AG09319 (cell line): ENCODE results near the gene KLHL30.

Experiments
- DNase-seq: peaks from one replicate; pipeline ENCODE4 v3.0.0-alpha.2; 2010; ENCODE audit warnings: low read depth; ENCODE audit errors: extremely low read depth
- TF ChIP-seq, protein P1 (sequence below): IDR thresholded peaks from 2 replicates; pipeline ENCODE4 v1.5.1; 2011; ENCODE audit warnings: low read depth, mild to moderate bottlenecking, inconsistent platforms, low read length, moderate library complexity

KLHL30 gene

DNA sequence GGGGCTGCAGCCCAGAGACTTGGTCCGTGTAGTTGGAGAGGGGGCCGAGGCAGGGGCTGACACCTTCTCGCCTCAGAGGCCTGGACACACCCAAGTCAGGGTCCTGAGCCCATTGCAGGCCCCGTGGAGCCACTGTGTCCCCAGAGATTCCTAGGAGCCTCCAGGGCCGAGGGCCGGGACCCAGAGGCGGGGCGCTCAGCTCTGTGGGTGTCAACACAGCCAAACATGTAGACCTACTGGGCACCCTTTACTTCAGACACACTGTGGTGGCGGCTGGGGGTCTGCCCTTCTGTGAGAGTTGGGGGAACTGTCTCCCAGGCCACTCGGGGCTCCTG is 38.8 kb upstream of the KLHL30 start:
- no peak for DNase-seq
- TF ChIP-seq, protein P1, sequence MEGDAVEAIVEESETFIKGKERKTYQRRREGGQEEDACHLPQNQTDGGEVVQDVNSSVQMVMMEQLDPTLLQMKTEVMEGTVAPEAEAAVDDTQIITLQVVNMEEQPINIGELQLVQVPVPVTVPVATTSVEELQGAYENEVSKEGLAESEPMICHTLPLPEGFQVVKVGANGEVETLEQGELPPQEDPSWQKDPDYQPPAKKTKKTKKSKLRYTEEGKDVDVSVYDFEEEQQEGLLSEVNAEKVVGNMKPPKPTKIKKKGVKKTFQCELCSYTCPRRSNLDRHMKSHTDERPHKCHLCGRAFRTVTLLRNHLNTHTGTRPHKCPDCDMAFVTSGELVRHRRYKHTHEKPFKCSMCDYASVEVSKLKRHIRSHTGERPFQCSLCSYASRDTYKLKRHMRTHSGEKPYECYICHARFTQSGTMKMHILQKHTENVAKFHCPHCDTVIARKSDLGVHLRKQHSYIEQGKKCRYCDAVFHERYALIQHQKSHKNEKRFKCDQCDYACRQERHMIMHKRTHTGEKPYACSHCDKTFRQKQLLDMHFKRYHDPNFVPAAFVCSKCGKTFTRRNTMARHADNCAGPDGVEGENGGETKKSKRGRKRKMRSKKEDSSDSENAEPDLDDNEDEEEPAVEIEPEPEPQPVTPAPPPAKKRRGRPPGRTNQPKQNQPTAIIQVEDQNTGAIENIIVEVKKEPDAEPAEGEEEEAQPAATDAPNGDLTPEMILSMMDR: no peak

DNA sequence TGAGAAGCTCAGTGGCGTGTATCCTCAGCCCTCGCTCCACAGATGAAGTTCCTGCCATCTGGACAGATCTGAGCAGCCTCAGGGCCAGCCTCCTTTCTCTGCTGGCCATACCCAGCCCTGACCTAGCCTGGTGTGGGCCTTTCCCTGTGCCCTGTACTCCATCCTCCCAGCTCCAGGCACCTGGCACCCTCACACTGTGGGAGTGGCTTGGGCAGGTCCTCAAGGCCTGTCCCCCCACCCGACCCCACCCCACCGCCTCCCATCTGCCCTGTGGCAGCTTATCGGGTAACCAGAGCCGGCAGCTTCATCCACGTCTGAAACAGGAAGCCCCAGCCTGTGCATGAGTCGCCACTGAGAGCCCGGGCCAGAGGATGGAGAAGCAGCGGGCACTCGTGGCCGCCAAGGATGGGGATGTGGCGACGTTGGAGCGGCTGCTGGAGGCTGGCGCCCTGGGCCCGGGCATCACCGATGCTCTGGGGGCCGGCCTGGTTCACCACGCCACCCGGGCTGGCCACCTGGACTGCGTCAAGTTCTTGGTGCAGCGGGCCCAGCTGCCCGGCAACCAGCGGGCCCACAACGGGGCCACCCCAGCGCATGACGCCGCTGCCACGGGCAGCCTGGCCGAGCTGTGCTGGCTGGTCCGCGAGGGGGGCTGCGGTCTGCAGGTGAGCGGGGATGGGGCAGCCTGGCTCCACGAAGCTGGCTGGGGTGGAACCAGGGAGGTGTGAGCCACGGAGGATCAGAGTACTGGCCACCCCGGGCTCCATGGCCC is 38.2 kb upstream of the KLHL30 start, which contains the start of gene ESPNL:
Gene ESPNL (plus strand): TSS at position 292 of the 772 bp plus-strand sequence. CDS start 80 bp downstream, at position 372.
- no peak for DNase-seq

DNA sequence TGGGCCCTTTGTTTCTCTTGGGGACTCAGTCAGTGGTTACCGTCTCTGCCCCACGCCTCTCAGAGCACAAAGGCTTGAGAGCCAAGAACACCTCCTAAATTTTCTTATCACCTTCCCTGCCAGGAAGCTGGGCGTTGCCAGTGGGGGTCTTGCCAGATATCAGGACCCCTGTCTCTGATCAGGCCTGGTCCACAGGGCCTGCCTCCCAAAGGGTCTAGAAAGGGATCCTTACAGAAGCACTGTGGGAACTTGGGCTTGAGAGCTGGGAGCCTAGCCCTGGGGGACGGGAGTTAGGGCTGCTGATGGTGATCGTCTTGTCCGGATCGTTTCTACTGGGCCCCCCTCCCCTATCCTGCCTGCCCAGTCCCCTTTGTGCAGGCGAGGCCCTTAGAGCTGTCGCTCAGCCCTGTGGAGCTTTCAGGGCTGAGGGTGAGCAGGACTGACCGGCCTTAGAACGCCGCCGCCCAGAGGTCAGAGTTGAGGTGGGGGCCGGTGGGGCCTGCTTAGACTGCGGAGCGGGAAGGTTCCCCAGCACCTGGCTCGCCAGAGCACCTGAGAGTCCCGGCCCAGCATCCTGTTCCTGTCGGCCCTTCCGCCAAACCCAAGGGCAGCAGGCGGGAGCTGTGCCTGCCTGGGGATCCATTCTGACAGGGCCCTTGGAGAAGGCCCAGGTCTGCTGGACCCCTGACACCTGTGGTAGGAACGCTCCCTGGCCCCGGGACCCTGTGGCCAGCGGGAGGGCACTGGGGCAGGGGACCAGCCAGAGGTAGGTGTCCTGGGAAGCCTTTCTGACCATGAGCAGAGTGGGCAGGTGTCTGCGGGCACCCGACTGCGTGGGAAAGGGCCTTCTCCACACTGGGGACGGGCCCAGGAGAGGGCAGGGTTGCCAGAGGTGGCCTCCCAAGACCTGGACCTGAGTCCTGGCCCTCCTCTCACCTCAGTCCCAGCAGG is 37.4 kb upstream of the KLHL30 start:
- DNase-seq: no peak
- TF ChIP-seq, protein P1: no peak

More for the DNA sequence above, 38.2 kb upstream of the KLHL30 start, which contains the start of gene ESPNL:
- TF ChIP-seq, protein P1: no peak

DNA sequence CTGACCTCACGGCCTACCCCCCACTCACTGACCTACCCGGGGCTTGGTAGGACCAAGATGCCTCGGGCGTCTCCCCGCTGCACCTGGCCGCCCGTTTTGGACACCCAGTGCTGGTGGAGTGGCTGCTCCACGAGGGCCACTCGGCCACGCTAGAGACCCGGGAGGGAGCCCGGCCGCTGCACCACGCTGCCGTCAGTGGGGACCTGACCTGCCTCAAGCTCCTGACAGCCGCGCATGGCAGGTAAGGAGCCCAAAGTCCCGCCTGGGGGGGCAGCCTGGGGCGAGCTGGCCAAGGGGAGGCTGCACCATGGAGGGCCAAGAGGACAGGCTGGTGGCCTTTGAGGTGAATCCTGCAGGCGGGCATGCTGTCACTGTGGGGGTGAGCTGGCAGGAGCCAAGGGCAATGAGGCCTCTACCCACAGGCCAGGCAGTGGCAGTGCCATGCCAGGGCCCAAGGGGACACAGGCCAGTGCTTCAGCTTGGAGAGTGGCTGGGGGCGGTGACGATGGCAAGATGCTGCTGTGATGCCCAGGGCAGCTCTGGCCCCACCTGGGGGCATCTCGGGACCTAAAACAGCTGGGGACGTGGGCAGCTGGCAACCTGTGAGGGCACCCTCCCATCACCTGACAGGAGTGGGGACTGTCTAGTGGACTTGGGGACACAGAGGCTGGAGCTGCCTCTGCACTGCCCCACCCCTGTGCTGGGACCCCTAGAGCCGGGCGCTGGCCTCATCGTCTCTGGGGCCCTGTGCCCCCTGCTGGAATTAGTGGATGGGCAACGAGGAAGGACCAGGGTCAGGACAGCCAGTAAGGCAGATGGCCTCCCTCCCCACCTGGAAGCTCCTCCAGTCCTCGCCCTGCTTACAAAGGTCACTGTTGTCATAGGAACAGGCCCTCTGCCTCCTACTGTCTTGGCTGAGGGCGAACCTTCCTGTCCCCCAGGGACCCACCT is 36.3 kb upstream of the KLHL30 start:
- no peak for DNase-seq
- TF ChIP-seq, protein P1: no peak

DNA sequence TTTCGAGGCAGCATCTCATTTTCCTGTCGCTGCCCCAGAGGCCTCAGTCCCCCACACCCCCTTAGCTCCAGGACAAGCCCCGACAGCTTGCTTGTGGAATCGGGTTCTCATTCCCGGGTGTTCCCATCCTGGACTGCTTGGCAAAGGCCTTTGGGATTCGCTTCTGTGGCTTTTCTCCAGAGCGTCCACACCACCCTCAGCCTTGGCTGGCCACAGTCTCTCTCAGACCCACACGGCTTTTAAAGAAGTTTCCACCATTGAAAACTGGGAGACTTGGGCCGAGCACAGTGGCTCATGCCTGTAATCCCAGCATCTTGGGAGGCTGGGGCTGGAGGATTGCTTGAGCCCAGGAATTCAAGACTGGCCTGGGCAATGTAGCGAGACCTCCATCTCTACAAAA is 35.6 kb upstream of the KLHL30 start:
- TF ChIP-seq, protein P1: no peak
- DNase-seq: no peak

DNA sequence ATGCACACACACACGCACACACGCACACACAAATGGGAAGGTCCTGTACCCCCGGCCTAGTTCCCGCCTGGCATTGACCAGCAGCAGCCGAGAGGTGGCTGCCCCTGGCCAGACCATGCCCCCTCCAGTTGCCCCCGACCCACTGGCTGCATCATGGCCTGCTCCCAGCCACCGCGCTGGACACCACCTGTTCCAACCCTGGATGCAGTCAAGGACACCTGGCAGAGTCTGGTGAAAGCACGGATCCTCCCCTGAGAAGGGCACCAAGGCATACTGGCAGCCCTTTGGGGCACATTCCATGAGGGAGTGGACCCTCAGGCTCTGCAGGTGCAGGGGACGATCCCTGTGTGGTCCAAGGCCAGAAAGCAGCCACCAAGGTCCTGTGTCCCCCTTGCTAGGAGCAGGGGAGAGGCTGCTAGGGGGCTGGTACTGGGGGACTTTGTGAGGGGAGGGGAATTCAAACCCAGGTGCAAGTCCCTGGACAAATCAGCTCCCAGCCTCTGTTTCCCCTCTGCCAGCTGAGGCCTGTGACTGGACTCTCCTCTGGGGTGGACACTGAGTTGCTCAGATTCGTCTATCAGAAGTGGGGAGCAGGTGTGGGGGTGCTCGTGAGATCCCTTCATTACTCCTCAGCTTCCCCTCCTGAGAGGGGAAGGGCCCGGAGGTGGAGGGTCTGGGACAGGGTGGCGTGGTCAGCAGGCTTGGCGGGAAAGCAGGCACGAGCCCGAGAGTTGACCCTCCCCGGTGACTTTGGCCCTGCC is 34.8 kb upstream of the KLHL30 start:
- DNase-seq: no peak
- TF ChIP-seq, protein P1: no peak
